Measurements from ENCODE around the gene ARL13B. TPM values are rescaled to one million over a fixed set of nuclear protein-coding genes. Genes with fewer than 3 reads are reported as not detected.

ARL13B gene
- total RNA-seq, 2 donors from 2014 or later, result 8.4 to 12.6 TPM

DNA sequence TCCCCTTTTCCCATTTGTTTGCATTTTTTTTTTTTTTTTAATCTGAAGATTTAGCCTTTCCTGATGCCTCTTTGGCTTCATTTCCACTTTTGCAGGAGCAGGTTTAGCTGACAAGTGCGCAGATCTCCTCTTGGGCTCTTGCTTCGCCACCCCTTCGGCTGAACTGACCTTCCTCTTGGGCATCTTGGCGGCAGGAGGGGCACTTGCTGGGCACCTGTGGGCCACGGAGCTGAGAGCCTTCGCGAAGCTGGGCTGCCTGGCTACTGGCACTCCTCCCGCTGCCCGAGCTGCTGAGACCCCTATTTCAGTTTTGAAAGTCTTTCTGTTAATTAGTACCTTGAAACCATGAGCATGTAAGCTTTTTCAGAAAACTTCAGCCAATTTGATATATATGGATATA is 8.8 kb downstream of the ARL13B start:
- TF ChIP-seq, protein P1, sequence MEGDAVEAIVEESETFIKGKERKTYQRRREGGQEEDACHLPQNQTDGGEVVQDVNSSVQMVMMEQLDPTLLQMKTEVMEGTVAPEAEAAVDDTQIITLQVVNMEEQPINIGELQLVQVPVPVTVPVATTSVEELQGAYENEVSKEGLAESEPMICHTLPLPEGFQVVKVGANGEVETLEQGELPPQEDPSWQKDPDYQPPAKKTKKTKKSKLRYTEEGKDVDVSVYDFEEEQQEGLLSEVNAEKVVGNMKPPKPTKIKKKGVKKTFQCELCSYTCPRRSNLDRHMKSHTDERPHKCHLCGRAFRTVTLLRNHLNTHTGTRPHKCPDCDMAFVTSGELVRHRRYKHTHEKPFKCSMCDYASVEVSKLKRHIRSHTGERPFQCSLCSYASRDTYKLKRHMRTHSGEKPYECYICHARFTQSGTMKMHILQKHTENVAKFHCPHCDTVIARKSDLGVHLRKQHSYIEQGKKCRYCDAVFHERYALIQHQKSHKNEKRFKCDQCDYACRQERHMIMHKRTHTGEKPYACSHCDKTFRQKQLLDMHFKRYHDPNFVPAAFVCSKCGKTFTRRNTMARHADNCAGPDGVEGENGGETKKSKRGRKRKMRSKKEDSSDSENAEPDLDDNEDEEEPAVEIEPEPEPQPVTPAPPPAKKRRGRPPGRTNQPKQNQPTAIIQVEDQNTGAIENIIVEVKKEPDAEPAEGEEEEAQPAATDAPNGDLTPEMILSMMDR (IDR thresholded peaks at IDR 0.05), result no peak
- no peak for ATAC-seq (ENCODE audit: insufficient number of reproducible peaks, low FRiP score, low read depth)
- no peaks in the 10 kb centered on the region for H3K36me3 ChIP-seq

GRCh38 chr3:93989241-93989640 is 9.3 kb downstream of the ARL13B start:
- H3K36me3 ChIP-seq, result no peaks in the 10 kb centered on the region
- H3K4me1 ChIP-seq (ENCODE audit: control insufficient read depth in 1 of 2, low read depth in 2 of 2), result peaks cover 0 to 5% of the 10 kb centered on the region in 2 donors
- no peak overlapping the region for H3K4me3 ChIP-seq
- no peak for DNase-seq (ENCODE audit: low spot score)
- TF ChIP-seq, protein P1 (IDR thresholded peaks at IDR 0.05), result no peak
- H3K27me3 ChIP-seq (replicated peaks; ENCODE audit: insufficient read depth), result no peaks in the 10 kb centered on the region
- no peaks in the 10 kb centered on the region for H3K9me3 ChIP-seq
- no peak overlapping the region for H3K27ac ChIP-seq
- no peak for ATAC-seq (ENCODE audit: insufficient number of reproducible peaks, low FRiP score, low read depth)

More for the DNA sequence above, 8.8 kb downstream of the ARL13B start:
- no peak overlapping the region for H3K4me3 ChIP-seq
- peaks cover 0 to 5% of the 10 kb centered on the region in 2 donors for H3K4me1 ChIP-seq (ENCODE audit: control insufficient read depth in 1 of 2, low read depth in 2 of 2)
- H3K27ac ChIP-seq, result no peak overlapping the region
- DNase-seq (ENCODE audit: low spot score), result no peak
- H3K9me3 ChIP-seq, result no peaks in the 10 kb centered on the region
- H3K27me3 ChIP-seq (replicated peaks; ENCODE audit: insufficient read depth), result no peaks in the 10 kb centered on the region

- peaks cover 0 to 5% of the 10 kb centered on the region in 2 donors for H3K4me1 ChIP-seq (ENCODE audit: control insufficient read depth in 1 of 2, low read depth in 2 of 2)
- H3K9me3 ChIP-seq, result no peaks in the 10 kb centered on the region
- no peaks in the 10 kb centered on the region for H3K36me3 ChIP-seq
- TF ChIP-seq, protein P1 (IDR thresholded peaks at IDR 0.05), result no peak
- H3K27me3 ChIP-seq (replicated peaks; ENCODE audit: insufficient read depth), result no peaks in the 10 kb centered on the region
- H3K4me3 ChIP-seq, result no peak overlapping the region
- ATAC-seq (ENCODE audit: insufficient number of reproducible peaks, low FRiP score, low read depth), result no peak
- DNase-seq (ENCODE audit: low spot score), result no peak
- no peak overlapping the region for H3K27ac ChIP-seq
Measured at GRCh38 chr3:93991631-93992030, 11.7 kb downstream of the ARL13B start.

DNA sequence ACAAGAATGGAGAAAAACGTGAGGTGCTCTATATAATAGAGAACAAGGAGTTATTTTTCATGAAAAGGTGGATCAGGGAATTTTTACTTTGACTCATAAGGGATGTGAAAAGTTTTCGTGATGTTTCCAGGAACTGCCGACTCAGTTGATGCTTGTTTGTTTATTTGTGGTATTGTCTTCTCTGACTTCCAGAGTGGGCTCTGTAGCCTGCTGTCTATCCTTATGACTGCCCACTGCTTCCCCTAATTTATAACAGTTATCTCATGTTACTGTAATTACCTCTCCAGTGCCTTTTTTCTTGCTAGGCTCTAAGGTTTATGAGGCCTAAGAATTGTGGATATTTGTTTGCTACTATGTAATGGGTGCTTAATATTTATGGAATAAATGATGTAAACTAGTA is 12.3 kb downstream of the ARL13B start:
- H3K4me1 ChIP-seq (ENCODE audit: control insufficient read depth in 1 of 2, low read depth in 2 of 2), result peaks cover 0 to 5% of the 10 kb centered on the region in 2 donors
- no peak overlapping the region for H3K4me3 ChIP-seq
- H3K27me3 ChIP-seq (replicated peaks; ENCODE audit: insufficient read depth), result no peaks in the 10 kb centered on the region
- no peaks in the 10 kb centered on the region for H3K36me3 ChIP-seq
- H3K27ac ChIP-seq, result no peak overlapping the region
- no peak for ATAC-seq (ENCODE audit: insufficient number of reproducible peaks, low FRiP score, low read depth)
- no peak for DNase-seq (ENCODE audit: low spot score)
- TF ChIP-seq, protein P1 (IDR thresholded peaks at IDR 0.05), result no peak
- H3K9me3 ChIP-seq, result no peaks in the 10 kb centered on the region

- ATAC-seq (ENCODE audit: insufficient number of reproducible peaks, low FRiP score, low read depth), result no peak
- no peak for DNase-seq (ENCODE audit: low spot score)
- Histone ChIP-seq H3K36me3 (no peaks in the 10 kb centered on the region), H3K27me3 (replicated peaks; ENCODE audit: insufficient read depth) (no peaks in the 10 kb centered on the region), H3K4me1 (ENCODE audit: control insufficient read depth in 1 of 2, low read depth in 2 of 2) (no peaks in the 10 kb centered on the region), H3K9me3 (no peaks in the 10 kb centered on the region), H3K27ac (no peak overlapping the region), H3K4me3 (no peak overlapping the region)
- TF ChIP-seq, protein P1 (IDR thresholded peaks at IDR 0.05), result no peak
Measured at GRCh38 chr3:93994056-93994455, 14.1 kb downstream of the ARL13B start.
